ENCODE measurements around the gene MCOLN2. TPM values are rescaled to one million over a fixed set of nuclear protein-coding genes. Genes with fewer than 3 reads are reported as not detected.

Gene MCOLN2
- total and polyA plus RNA-seq, 2 of the 13 experiments (the other 11 are each of a cell fraction or from before 2014, with no cell fraction given): not detected

- TF ChIP-seq PLRG1 (conservative IDR thresholded peaks at IDR 0.05): no peak
- TF ChIP-seq TGIF2 (CRISPR knock-in tag; IDR thresholded peaks at IDR 0.05): no peak
- TF ChIP-seq ARNTL (CRISPR knock-in tag; IDR thresholded peaks at IDR 0.05): no peak
Measured at GRCh38 chr1:84930329-84930728, 66.6 kb downstream of the MCOLN2 start (continued).

- in situ Hi-C loops (cut with HindIII; ENCODE audit: extremely low pct_ligation_motif_present, low pct_unique_long_range_greater_than_20kb) (no loop called here), intact Hi-C loops (cut with micrococcal nuclease; ENCODE audit: unreplicated experiment) (no loop called here)
- WGBS (ENCODE audit: low lambda C conversion rate): 0% methylated on average over 1 of the region's 1 CpG
- H3K9ac ChIP-seq (ENCODE audit: insufficient read depth, low read depth, low read length): no peak overlapping the region
- H3K4me3 ChIP-seq (replicated peaks in 1 of 3; ENCODE audit: insufficient read depth in 1 of 3, low read depth in 2 of 3, low read length in 3 of 3): no peak overlapping the region
- BruUV-seq (replicated peaks): no TSS peak
- no peaks in the 10 kb centered on the region for H4K20me1 ChIP-seq (ENCODE audit: insufficient read depth, low read length)
- POLR2A ChIA-PET: no interaction called here
- H3K9me3 ChIP-seq (ENCODE audit: low read length): no peaks in the 10 kb centered on the region
- H3K79me2 ChIP-seq (ENCODE audit: insufficient read depth, low read length): no peaks in the 10 kb centered on the region
- no peak for DNase-seq (ENCODE audit: low spot score)
- no peaks in the 10 kb centered on the region for H3K4me1 ChIP-seq (ENCODE audit: insufficient read depth, low read length)
- no peak overlapping the region for H3K4me2 ChIP-seq (ENCODE audit: low read depth, low read length)
- CTCF ChIA-PET (ENCODE audit: low intra/inter-chr PET ratio, low total read pairs): no interaction called here
- 0 out of 5 replicates have a peak, but pooled peaks cover 0 to 3% of the 10 kb centered on the region in 2 experiments for H3K27me3 ChIP-seq (ENCODE audit: control insufficient read depth in 1 of 2, insufficient read depth in 2 of 2, low read length in 2 of 2)
- TF ChIP-seq NFE2L2 (IDR thresholded peaks at IDR 0.05; ENCODE audit: low read length): no peak
- TF ChIP-seq ZBTB21 (CRISPR knock-in tag; IDR thresholded peaks at IDR 0.05): no peak
- TF ChIP-seq ZNF737 (CRISPR knock-in tag; IDR thresholded peaks at IDR 0.05; ENCODE audit: borderline replicate concordance): no peak
- no peak for TF ChIP-seq ZNF761 (CRISPR knock-in tag; conservative IDR thresholded peaks at IDR 0.05)
- no peak for TF ChIP-seq DR1 (CRISPR knock-in tag; IDR thresholded peaks at IDR 0.05)
- TF ChIP-seq SUZ12 (IDR thresholded peaks at IDR 0.05; ENCODE audit: low read depth, low read length): no peak
- no peak for TF ChIP-seq ZNF263 (CRISPR knock-in tag; IDR thresholded peaks at IDR 0.05)
- H2AFZ ChIP-seq (ENCODE audit: low read length): no peak overlapping the region
- no peak for FAIRE-seq
- H3K36me3 ChIP-seq (replicated peaks in 1 of 2; ENCODE audit: control insufficient read depth in 1 of 2, insufficient read depth in 2 of 2, low read length in 2 of 2): no peaks in the 10 kb centered on the region
- ATAC-seq: no peak
- H3K27ac ChIP-seq (ENCODE audit: extremely low read length, insufficient read depth, low read length): no peak overlapping the region
Measured at GRCh38 chr1:84929581-84929980, 67.3 kb downstream of the MCOLN2 start.

GRCh38 chr1:84928979-84929378, 67.9 kb downstream of the MCOLN2 start:
- WGBS (ENCODE audit: low lambda C conversion rate): 32% methylated on average over 4 of the region's 4 CpGs
- POLR2A ChIA-PET: no interaction called here
- no peak for FAIRE-seq

More at GRCh38 chr1:84928979-84929378, 67.9 kb downstream of the MCOLN2 start:
- H3K4me1 ChIP-seq (ENCODE audit: insufficient read depth, low read length): no peaks in the 10 kb centered on the region
- intact Hi-C loops (cut with micrococcal nuclease; ENCODE audit: unreplicated experiment) (no loop called here), in situ Hi-C loops (cut with HindIII; ENCODE audit: extremely low pct_ligation_motif_present, low pct_unique_long_range_greater_than_20kb) (no loop called here)
- no peak overlapping the region for H3K4me3 ChIP-seq (replicated peaks in 1 of 3; ENCODE audit: insufficient read depth in 1 of 3, low read depth in 2 of 3, low read length in 3 of 3)
- ATAC-seq (no peak), DNase-seq (ENCODE audit: low spot score) (no peak)
- no peak overlapping the region for H3K27ac ChIP-seq (ENCODE audit: extremely low read length, insufficient read depth, low read length)
- no peaks in the 10 kb centered on the region for H3K9me3 ChIP-seq (ENCODE audit: low read length)
- H3K27me3 ChIP-seq (ENCODE audit: control insufficient read depth in 1 of 2, insufficient read depth in 2 of 2, low read length in 2 of 2): 0 out of 5 replicates have a peak, but pooled peaks cover 0 to 3% of the 10 kb centered on the region in 2 experiments
- CTCF ChIA-PET (ENCODE audit: low intra/inter-chr PET ratio, low total read pairs): no interaction called here
- no peak overlapping the region for H3K4me2 ChIP-seq (ENCODE audit: low read depth, low read length)
- BruUV-seq (replicated peaks): no TSS peak
- H3K79me2 ChIP-seq (ENCODE audit: insufficient read depth, low read length): no peaks in the 10 kb centered on the region
- H3K36me3 ChIP-seq (replicated peaks in 1 of 2; ENCODE audit: control insufficient read depth in 1 of 2, insufficient read depth in 2 of 2, low read length in 2 of 2): no peaks in the 10 kb centered on the region
- TF ChIP-seq THAP7 (CRISPR knock-in tag; IDR thresholded peaks at IDR 0.05) (no peak), ZFP36L2 (CRISPR knock-in tag; IDR thresholded peaks at IDR 0.05) (no peak), SATB2 (CRISPR knock-in tag; IDR thresholded peaks at IDR 0.05) (no peak), ZSCAN20 (CRISPR knock-in tag; IDR thresholded peaks at IDR 0.05; ENCODE audit: borderline replicate concordance) (no peak), KDM2A (CRISPR knock-in tag; IDR thresholded peaks at IDR 0.05; ENCODE audit: borderline replicate concordance, low read depth) (no peak), BORCS8-MEF2B (CRISPR knock-in tag; IDR thresholded peaks at IDR 0.05) (no peak), ZNF75D (CRISPR knock-in tag; IDR thresholded peaks at IDR 0.05; ENCODE audit: borderline replicate concordance) (no peak), RFXANK (CRISPR knock-in tag; IDR thresholded peaks at IDR 0.05) (no peak), ZNF235 (CRISPR knock-in tag; IDR thresholded peaks at IDR 0.05; ENCODE audit: borderline replicate concordance) (no peak), ATM (IDR thresholded peaks at IDR 0.05; ENCODE audit: borderline replicate concordance) (no peak)
- no peaks in the 10 kb centered on the region for H4K20me1 ChIP-seq (ENCODE audit: insufficient read depth, low read length)
- no peak overlapping the region for H3K9ac ChIP-seq (ENCODE audit: insufficient read depth, low read depth, low read length)
- H2AFZ ChIP-seq (ENCODE audit: low read length): no peak overlapping the region

Data from HepG2 (cell line).